Measurements from ENCODE around the gene CD300LG. TPM values are rescaled to one million over a fixed set of nuclear protein-coding genes. Genes with fewer than 3 reads are reported as not detected.

CD300LG gene
- total RNA-seq, 1 experiment from 2014 or later: not detected

GRCh38 chr17:43912635-43913304 is 65.8 kb downstream of the CD300LG start:
- H3K9me3 ChIP-seq (ENCODE audit: insufficient read depth, low read depth): no peaks in the 10 kb centered on the region
- peaks cover 40% of the 10 kb centered on the region for H3K27me3 ChIP-seq (ENCODE audit: insufficient read depth, low read depth)
- CTCF ChIA-PET: no interaction called here
- no peaks in the 10 kb centered on the region for H3K9me2 ChIP-seq (ENCODE audit: insufficient read depth)
- BruUV-seq (replicated peaks): no TSS peak
- intact Hi-C loops (cut with micrococcal nuclease; ENCODE audit: unreplicated experiment): no loop called here
- peaks cover 5% of the 10 kb centered on the region; the same call in 1 of the 2 replicates for H3F3A ChIP-seq (ENCODE audit: insufficient read depth, low read depth)
- no peaks in the 10 kb centered on the region for H3K36me3 ChIP-seq (ENCODE audit: low read depth)
- no peaks in the 10 kb centered on the region; the same call in 1 of the 2 replicates for H4K20me1 ChIP-seq (ENCODE audit: insufficient read depth)
- H3K4me1 ChIP-seq (replicated peaks; ENCODE audit: insufficient read depth): no peaks in the 10 kb centered on the region
- TF ChIP-seq EZH2 (IDR thresholded peaks at IDR 0.05; ENCODE audit: low read depth) (no peak), CTCF (conservative IDR thresholded peaks at IDR 0.05) (no peak)
- no peaks in the 10 kb centered on the region for H3K79me2 ChIP-seq (ENCODE audit: low read depth)
- no peak overlapping the region for H3K4me3 ChIP-seq
- no peak overlapping the region for H3K4me2 ChIP-seq
- H3K27ac ChIP-seq: no peak overlapping the region
- H2AFZ ChIP-seq: no peak overlapping the region
- no peak for DNase-seq
- POLR2A ChIA-PET (ENCODE audit: unreplicated experiment): no interaction called here

Other genes with a start within 250 kb of the CD300LG start
- gene MEOX1, start 185.3 kb upstream of the CD300LG start, total RNA-seq (2021): 0.25 and 0.72 TPM in 2 replicates
- not detected in 2 replicates for gene SOST, start 88.4 kb upstream of the CD300LG start, total RNA-seq (2021)
- 37.2 and 38.4 TPM in 2 replicates for gene DUSP3, start 68.2 kb upstream of the CD300LG start, total RNA-seq (2021)
- not detected in 2 replicates for gene CFAP97D1, start 66.7 kb upstream of the CD300LG start, total RNA-seq (2021)
- 17.4 and 22.0 TPM in 2 replicates for gene MPP3, start 14.0 kb upstream of the CD300LG start, total RNA-seq (2021)
- gene MPP2, start 60.4 kb downstream of the CD300LG start, total RNA-seq (2021): 5.6 and 8.6 TPM in 2 replicates
- gene PPY, start 95.3 kb downstream of the CD300LG start, total RNA-seq (2021): not detected in 2 replicates
- not detected in 2 replicates for gene PYY, start 106.8 kb downstream of the CD300LG start, total RNA-seq (2021)
- gene NAGS, start 157.4 kb downstream of the CD300LG start, total RNA-seq (2021): 1.0 and 1.4 TPM in 2 replicates
- gene TMEM101, start 167.8 kb downstream of the CD300LG start, total RNA-seq (2021): 33.5 and 42.6 TPM in 2 replicates
- 60.9 and 62.7 TPM in 2 replicates for gene LSM12, start 219.5 kb downstream of the CD300LG start, total RNA-seq (2021)
- 69.3 and 70.9 TPM in 2 replicates for gene G6PC3, start 223.6 kb downstream of the CD300LG start, total RNA-seq (2021)